ENCODE results near the gene CCDC71. TPM values are rescaled to one million over a fixed set of nuclear protein-coding genes. Genes with fewer than 3 reads are reported as not detected.

Gene CCDC71
- total RNA-seq, 2 donors from 2014 or later: 28.8 to 28.9 TPM

DNA sequence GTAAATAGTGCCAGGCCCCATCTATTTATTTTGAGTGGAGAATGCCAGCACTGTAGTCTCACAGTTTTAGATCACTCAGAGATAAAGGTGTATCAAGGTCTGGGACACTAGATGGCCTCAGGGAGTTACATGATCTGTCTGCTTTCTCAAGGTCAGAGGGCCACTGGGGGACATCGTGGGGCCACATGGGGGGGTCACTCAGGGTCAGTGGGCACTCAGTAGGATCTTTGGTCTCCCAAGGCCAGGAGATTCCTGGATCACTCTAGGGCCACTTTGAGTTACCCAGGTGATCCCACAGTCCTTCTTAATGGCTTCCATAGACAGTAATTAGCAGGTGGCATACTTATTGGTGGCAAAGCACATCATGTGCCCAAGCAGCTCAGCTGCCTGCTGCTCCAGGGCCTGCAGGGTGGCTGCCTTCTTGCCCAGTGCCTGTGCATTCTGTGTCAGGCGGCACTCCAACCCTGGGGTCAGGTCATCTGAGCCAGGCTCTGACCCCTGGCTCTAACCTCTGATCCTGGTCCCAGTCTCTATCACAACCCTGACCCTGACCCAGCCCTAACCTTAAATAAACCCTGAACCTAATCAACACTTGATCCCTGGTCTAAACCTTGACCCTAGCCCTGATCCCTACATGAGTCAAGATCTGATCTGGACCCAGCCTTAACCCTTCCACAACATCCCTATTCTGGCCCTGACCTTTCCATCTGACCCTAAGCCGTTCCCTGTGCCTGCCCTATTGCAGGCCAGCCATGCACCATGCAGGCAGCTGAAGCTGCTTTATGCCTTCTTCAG is 31.5 kb downstream of the CCDC71 start:
- peak overlapping the region; percentile 84 for H3K4me3 ChIP-seq
- TF ChIP-seq, protein P1, sequence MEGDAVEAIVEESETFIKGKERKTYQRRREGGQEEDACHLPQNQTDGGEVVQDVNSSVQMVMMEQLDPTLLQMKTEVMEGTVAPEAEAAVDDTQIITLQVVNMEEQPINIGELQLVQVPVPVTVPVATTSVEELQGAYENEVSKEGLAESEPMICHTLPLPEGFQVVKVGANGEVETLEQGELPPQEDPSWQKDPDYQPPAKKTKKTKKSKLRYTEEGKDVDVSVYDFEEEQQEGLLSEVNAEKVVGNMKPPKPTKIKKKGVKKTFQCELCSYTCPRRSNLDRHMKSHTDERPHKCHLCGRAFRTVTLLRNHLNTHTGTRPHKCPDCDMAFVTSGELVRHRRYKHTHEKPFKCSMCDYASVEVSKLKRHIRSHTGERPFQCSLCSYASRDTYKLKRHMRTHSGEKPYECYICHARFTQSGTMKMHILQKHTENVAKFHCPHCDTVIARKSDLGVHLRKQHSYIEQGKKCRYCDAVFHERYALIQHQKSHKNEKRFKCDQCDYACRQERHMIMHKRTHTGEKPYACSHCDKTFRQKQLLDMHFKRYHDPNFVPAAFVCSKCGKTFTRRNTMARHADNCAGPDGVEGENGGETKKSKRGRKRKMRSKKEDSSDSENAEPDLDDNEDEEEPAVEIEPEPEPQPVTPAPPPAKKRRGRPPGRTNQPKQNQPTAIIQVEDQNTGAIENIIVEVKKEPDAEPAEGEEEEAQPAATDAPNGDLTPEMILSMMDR (IDR thresholded peaks at IDR 0.05): no peak
- H3K9me3 ChIP-seq: no peaks in the 10 kb centered on the region
- no peak overlapping the region for H3K27ac ChIP-seq
- ATAC-seq (ENCODE audit: insufficient number of reproducible peaks, low FRiP score, low read depth): no peak
- H3K4me1 ChIP-seq (ENCODE audit: control insufficient read depth in 1 of 2, low read depth in 2 of 2): peaks cover 14 to 32% of the 10 kb centered on the region in 2 donors
- H3K36me3 ChIP-seq: peaks cover 11% of the 10 kb centered on the region
- DNase-seq (ENCODE audit: low spot score): no peak
- no peaks in the 10 kb centered on the region for H3K27me3 ChIP-seq (replicated peaks; ENCODE audit: insufficient read depth)

GRCh38 chr3:49133226-49133951 is 32.7 kb downstream of the CCDC71 start:
- Histone ChIP-seq H3K4me3 (peak overlapping the region; percentile 84), H3K36me3 (peaks cover 17% of the 10 kb centered on the region), H3K27me3 (replicated peaks; ENCODE audit: insufficient read depth) (no peaks in the 10 kb centered on the region), H3K4me1 (ENCODE audit: control insufficient read depth in 1 of 2, low read depth in 2 of 2) (peaks cover 14 to 41% of the 10 kb centered on the region in 2 donors), H3K27ac (peak overlapping the region; percentile 88 to 94), H3K9me3 (no peaks in the 10 kb centered on the region)
- ATAC-seq (ENCODE audit: insufficient number of reproducible peaks, low FRiP score, low read depth) (peak; percentile 96), DNase-seq (ENCODE audit: low spot score) (peak; percentile 34)
- TF ChIP-seq, protein P1 (IDR thresholded peaks at IDR 0.05): no peak

DNA sequence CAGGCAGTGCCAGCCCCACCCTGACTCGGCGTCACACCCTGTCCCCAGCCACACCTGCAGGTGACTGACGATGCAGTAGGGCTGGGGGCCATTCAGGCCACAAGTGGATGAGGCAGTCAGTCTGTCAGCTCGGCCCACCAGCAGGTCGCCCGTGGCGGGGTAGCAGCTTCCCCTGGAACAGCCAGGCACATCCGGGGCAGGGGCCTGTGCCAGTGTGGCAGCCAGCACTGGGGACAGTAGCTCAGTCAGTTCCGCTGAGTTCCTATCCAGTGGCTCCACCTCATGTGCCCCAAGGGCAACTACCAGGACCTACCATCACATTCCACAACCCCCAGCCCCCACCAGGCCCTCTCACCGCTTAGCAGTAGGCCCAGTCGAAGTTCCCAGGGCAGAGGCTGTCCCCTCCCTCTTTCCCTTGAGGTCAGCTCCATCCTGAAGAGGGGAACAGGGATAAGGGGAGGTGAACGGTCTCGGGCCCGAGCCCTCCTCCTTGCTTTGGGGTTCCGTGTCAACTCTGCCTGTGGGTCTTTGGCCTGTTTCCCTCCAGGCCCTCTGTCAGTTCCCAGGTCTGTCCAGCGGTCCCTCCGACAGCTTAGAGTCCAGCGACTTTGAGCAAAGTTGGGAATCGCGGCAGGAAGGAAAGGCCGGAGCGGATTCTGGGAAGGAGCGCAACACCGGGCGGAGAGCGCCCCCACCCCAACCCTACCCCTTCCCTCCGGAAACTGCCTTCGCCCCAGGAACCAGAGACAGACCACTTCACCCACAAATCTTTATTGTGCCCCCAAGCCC is 33.5 kb downstream of the CCDC71 start, which contains the start of gene LAMB2:
TSS of gene LAMB2 (minus strand) at position 614 of the 789 bp plus-strand sequence. CDS start at position 431, 183 bp downstream.
- Histone ChIP-seq H3K4me1 (ENCODE audit: control insufficient read depth in 1 of 2, low read depth in 2 of 2) (peaks cover 14 to 41% of the 10 kb centered on the region in 2 donors), H3K9me3 (no peaks in the 10 kb centered on the region)
- TF ChIP-seq, protein P1 (IDR thresholded peaks at IDR 0.05): no peak

GRCh38 chr3:49132073-49132436 is 34.1 kb downstream of the CCDC71 start:
- H3K27ac ChIP-seq: peak overlapping the region; percentile 88 to 94
- no peak for ATAC-seq (ENCODE audit: insufficient number of reproducible peaks, low FRiP score, low read depth)

More for the DNA sequence above, 33.5 kb downstream of the CCDC71 start, which contains the start of gene LAMB2:
- H3K4me3 ChIP-seq: peak within 1 kb of the TSS; percentile 84
- H3K27ac ChIP-seq: peak within 1 kb of the TSS; percentile 88 to 94
- ATAC-seq (ENCODE audit: insufficient number of reproducible peaks, low FRiP score, low read depth) (peak; percentile 51), DNase-seq (ENCODE audit: low spot score) (no peak)
- H3K36me3 ChIP-seq: peaks cover 22% of the 10 kb centered on the region
- no peaks in the 10 kb centered on the region for H3K27me3 ChIP-seq (replicated peaks; ENCODE audit: insufficient read depth)

More at GRCh38 chr3:49132073-49132436, 34.1 kb downstream of the CCDC71 start:
- TF ChIP-seq, protein P1 (IDR thresholded peaks at IDR 0.05): no peak
- Histone ChIP-seq H3K27me3 (replicated peaks; ENCODE audit: insufficient read depth) (no peaks in the 10 kb centered on the region), H3K9me3 (no peaks in the 10 kb centered on the region), H3K36me3 (peaks cover 22% of the 10 kb centered on the region), H3K4me3 (peak overlapping the region; percentile 84), H3K4me1 (ENCODE audit: control insufficient read depth in 1 of 2, low read depth in 2 of 2) (peaks cover 14 to 41% of the 10 kb centered on the region in 2 donors)
- no peak for DNase-seq (ENCODE audit: low spot score)
